Psoas muscle (tissue), 8 donors: ENCODE results near the gene GPRIN3. TPM values are rescaled to one million over a fixed set of nuclear protein-coding genes. Genes with fewer than 3 reads are reported as not detected.

Experiments used
- ATAC-seq, 4 donors: fragments of 200-7000 bp; cut with Tn5 transposase; one replicate each; pipeline ENCODE4 v1.9.1; 2020; ENCODE audit warnings: moderate library complexity in 3 of 4, mild to moderate bottlenecking in 2 of 4
- DNase-seq, 2 donors: peaks; one replicate each; pipeline ENCODE4 v3.0.0-alpha.2; 2020
- H3K27ac ChIP-seq: fragments of 200-600 bp; one replicate; pipeline ENCODE4 v1.8.0; 2022
- H3K27me3 ChIP-seq, 3 donors: fragments of 200-600 bp in 1 of 3; one replicate each; pipeline versions ENCODE4 v1.6.1 to v1.8.0; 2013 to 2022; ENCODE audit warnings: low read length in 2 of 3, mild to moderate bottlenecking in 2 of 3, moderate library complexity in 1 of 3; ENCODE audit not compliant: insufficient read depth in 3 of 3
- H3K36me3 ChIP-seq, 2 donors: fragments of 200-600 bp in 1 of 2; one replicate each; pipeline versions ENCODE4 v1.6.1 to v1.8.0; 2013 to 2022; ENCODE audit warnings: low read depth in 1 of 2, mild to moderate bottlenecking in 1 of 2, moderate library complexity in 1 of 2; ENCODE audit not compliant: insufficient read depth in 1 of 2
- H3K4me1 ChIP-seq: fragments of 200-600 bp; one replicate; pipeline ENCODE4 v1.8.0; 2022
- H3K4me3 ChIP-seq: fragments of 200-600 bp; one replicate; pipeline ENCODE4 v1.8.0; 2022; ENCODE audit warnings: mild to moderate bottlenecking
- H3K9me3 ChIP-seq: fragments of 200-600 bp; one replicate; pipeline ENCODE4 v1.8.0; 2022
- CTCF ChIP-seq: fragments of 200-600 bp; IDR thresholded peaks from one replicate; pipeline ENCODE4 v1.8.0; 2022; ENCODE audit warnings: antibody characterized with exemption
- WGBS, 3 donors: extraction: QIAGEN DNeasy Blood & Tissue Kit; methylation state at CpG; one replicate each; pipeline versions ENCODE4 v1.1.6 to v1.1.7; 2013; 5-methylcytosine and 5-hydroxymethylcytosine counted together
- intact Hi-C, 2 donors: fragments of 100-400 bp; cut with DNase I; formaldehyde crosslinking; loops; one replicate each; pipeline versions ENCODE4 v1.11.0 to v1.14.2; 2022
- polyA plus RNA-seq, 3 donors: library from polyadenylated mRNA; stranded (reverse); fragments of 200-250 nt; gene quantifications; one replicate each; pipeline ENCODE4 v1.2.3, GENCODE V29; 2013
- total RNA-seq, 4 donors: library from RNA; stranded (reverse); fragmentation: NEBNext Ultra II Directional in 2 of 4; extraction: Animal tissue kit (Norgen Biotek cat#: 25700) in 2 of 4; gene quantifications; one replicate each; pipeline versions ENCODE4 v1.2.1 to v1.2.4, GENCODE V29; 2021 to 2023
- donor health status: healthy with polysubstance abuse.
- donor health status: DM: no; HTN: no; CAD: no; lungs with moderate emphysema.
- donor health status: Bipolar disorder and iron deficiency.
- donor health status: healthy.
- donor health status: DM: yes; HTN: yes; CAD: no.
- donor health status: DM: no; HTN: no; CAD: no.
- donor health status: DM: no; HTN: no; CAD: no.
- donor health status: DM: yes; HTN: yes; CAD: no.

GPRIN3 gene
- total and polyA plus RNA-seq, 7 donors: 0.30 to 3.0 (median 1.2) TPM

DNA sequence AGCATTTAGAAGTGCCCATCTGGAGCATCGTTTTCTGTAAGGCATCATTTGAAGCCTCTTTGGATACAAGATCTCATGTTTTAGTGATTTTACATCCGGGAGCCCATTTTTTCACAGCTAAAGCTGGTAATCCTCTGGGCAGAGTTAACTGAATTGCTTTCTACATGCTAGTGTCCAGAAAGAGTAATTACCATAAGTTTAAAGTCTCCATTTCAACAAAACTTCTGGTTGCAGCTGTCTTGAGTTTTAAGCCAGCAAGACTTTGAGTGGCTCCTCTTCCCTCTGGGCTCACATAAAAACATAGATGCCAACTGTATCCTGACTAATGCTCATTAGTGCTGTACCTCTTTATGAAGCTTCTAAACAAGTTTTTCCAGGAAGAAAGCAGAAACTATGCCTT lies 65.4 kb downstream of the GPRIN3 start:
- TF ChIP-seq CTCF: no peak
- Histone ChIP-seq H3K4me1 (no peaks in the 10 kb centered on the region), H3K36me3 (no peaks in the 10 kb centered on the region), H3K4me3 (no peak overlapping the region), H3K27me3 (no peaks in the 10 kb centered on the region), H3K27ac (no peak overlapping the region), H3K9me3 (no peaks in the 10 kb centered on the region)
- DNase-seq (no peak), ATAC-seq (no peak)
- WGBS, 3 donors: 25 to 30% (median 27%) methylated on average over 2 of the region's 2 CpGs
- intact Hi-C loops: no loop called here

GRCh38 chr4:89230271-89230670 lies 77.3 kb downstream of the GPRIN3 start:
- Histone ChIP-seq H3K4me1 (no peaks in the 10 kb centered on the region), H3K4me3 (no peak overlapping the region), H3K36me3 (no peaks in the 10 kb centered on the region), H3K27me3 (no peaks in the 10 kb centered on the region), H3K27ac (no peak overlapping the region), H3K9me3 (no peaks in the 10 kb centered on the region)
- TF ChIP-seq CTCF: no peak
- intact Hi-C loops: no loop called here
- DNase-seq: no peak
- WGBS, 3 donors: 92 to 95% (median 93%) methylated on average over 3 of the region's 3 CpGs
- no peak for ATAC-seq

- H3K27ac ChIP-seq: no peak overlapping the region
- ATAC-seq: peak; percentile 65 to 90 (median 86)
- peak; percentile 65 for TF ChIP-seq CTCF
- WGBS, 3 donors: 31 to 36% (median 35%) methylated on average over 9 of the region's 9 CpGs
- H3K9me3 ChIP-seq: no peaks in the 10 kb centered on the region
- H3K4me3 ChIP-seq: no peak overlapping the region
- peak; percentile 56 to 64 for DNase-seq
- no peaks in the 10 kb centered on the region for H3K4me1 ChIP-seq
- intact Hi-C loops: loop anchor here (2.0 to 10.0 kb wide), 4 partner anchors 208 to 676 kb away; no protein-coding TSS in a partner anchor
- no peaks in the 10 kb centered on the region for H3K36me3 ChIP-seq
- no peaks in the 10 kb centered on the region for H3K27me3 ChIP-seq
Observed at GRCh38 chr4:89226665-89227574, 80.7 kb downstream of the GPRIN3 start.

DNA sequence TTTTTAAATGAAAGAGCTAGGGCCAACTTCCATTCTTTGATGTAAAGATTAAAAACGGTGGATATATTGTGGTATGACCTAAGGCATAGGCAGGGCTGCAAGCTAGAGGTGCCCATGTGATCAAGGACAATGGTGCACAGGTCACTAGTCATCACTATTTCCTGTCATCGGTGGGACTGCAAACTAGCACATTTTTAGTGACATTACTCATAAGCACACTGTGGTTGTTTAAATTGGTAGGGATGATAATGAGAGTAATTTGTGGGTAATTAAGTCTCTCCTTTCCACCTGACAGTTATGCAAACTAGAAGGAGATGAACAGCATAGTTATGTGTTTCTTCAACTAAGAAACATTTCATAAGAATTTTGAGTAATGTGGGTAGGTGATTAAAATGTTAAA lies 85.4 kb downstream of the GPRIN3 start:
- WGBS, 3 donors: 58 to 68% (median 66%) methylated on average over 2 of the region's 2 CpGs
- Histone ChIP-seq H3K4me3 (no peak overlapping the region), H3K36me3 (no peaks in the 10 kb centered on the region), H3K27me3 (peaks cover 0 to 2% (median 0%) of the 10 kb centered on the region in 3 donors), H3K9me3 (no peaks in the 10 kb centered on the region), H3K4me1 (no peaks in the 10 kb centered on the region), H3K27ac (no peak overlapping the region)
- ATAC-seq: no peak
- intact Hi-C loops: loop anchor here in 1 of 2 donors (10.0 kb wide), 1 partner anchor 213 kb away; no protein-coding TSS in a partner anchor
- DNase-seq: no peak
- no peak for TF ChIP-seq CTCF
